ENCODE data around the gene AAGAB. TPM values are rescaled to one million over a fixed set of nuclear protein-coding genes. Genes with fewer than 3 reads are reported as not detected.
A peak's percentile ranks its signal among the peaks of the same experiment; 100 is the strongest.
"Not testable (repeated sequence)": the region's sequence is repeated elsewhere in the genome, so short reads cannot be mapped to it uniquely, and the experiment has no call there.

The AAGAB gene
- total RNA-seq, 4 donors from 2014 or later = 19.1 to 36.5 (median 27.6) TPM

DNA sequence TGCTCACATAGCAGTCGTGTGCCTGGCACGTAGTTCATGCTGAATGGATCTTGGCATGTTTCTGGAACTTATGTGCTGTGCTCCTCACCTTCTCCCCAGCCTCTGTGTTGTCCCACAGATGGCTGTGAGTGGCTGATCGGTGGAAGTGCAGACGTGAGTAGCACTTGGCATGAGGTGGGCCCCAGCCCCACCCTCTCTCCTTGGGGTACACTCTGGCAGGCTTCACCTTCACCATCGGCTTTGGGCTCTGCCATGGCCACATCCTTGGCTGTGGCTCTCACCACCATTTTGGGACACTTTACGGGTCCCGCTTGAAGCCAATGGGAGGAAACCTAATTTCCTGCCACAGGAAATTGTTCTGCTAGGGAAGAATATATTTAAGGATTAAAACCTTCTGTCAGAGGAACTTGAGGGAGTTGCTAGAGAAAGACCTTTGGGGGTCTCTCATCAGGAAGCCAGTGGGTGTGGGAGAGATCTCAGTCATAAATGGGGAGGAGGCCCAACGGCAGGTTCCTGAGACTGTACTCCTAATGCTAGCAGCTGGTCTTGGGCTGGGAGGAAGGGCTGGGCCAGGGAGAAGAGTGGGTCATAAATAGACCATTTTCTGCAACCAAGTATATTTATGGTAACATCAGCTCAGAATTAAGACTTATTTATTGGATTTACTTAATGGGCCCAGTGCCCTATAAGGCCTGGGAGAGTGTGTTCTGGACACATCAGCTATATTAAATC is 96.8 kb downstream of the AAGAB start:
- TF ChIP-seq EP300 (IDR thresholded peaks at IDR 0.05) = no peak
- H3K4me1 ChIP-seq = peaks cover 0 to 31% (median 14%) of the 10 kb centered on the region in 3 donors
- peak overlapping the region in 3 of 4 donors; percentile 2 to 35 (median 28) for H3K27ac ChIP-seq
- H3K4me3 ChIP-seq = no peak overlapping the region
- no peak for ATAC-seq
- no peaks in the 10 kb centered on the region for H3K9me3 ChIP-seq
- no peaks in the 10 kb centered on the region for H3K27me3 ChIP-seq
- WGBS, 2 donors (ENCODE audit: low coverage in 1 of 2) = 75 to 83% methylated on average over 1 to 2 of the region's 8 CpGs
- H3K36me3 ChIP-seq = no peaks in the 10 kb centered on the region

- Histone ChIP-seq H3K36me3 (no peaks in the 10 kb centered on the region), H3K27ac (no peak overlapping the region), H3K4me3 (no peak overlapping the region), H3K9me3 (no peaks in the 10 kb centered on the region), H3K4me1 (peaks cover 0 to 23% (median 14%) of the 10 kb centered on the region in 3 donors), H3K27me3 (no peaks in the 10 kb centered on the region)
- 70 to 94% methylated on average over 1 to 2 of the region's 3 CpGs for WGBS, 2 donors (ENCODE audit: low coverage in 1 of 2)
- TF ChIP-seq POLR2AphosphoS5 (IDR thresholded peaks at IDR 0.05) = no peak
- TF ChIP-seq EP300 (IDR thresholded peaks at IDR 0.05) = no peak
- TF ChIP-seq POLR2A (IDR thresholded peaks at IDR 0.05) = no peak
- TF ChIP-seq, protein P1, sequence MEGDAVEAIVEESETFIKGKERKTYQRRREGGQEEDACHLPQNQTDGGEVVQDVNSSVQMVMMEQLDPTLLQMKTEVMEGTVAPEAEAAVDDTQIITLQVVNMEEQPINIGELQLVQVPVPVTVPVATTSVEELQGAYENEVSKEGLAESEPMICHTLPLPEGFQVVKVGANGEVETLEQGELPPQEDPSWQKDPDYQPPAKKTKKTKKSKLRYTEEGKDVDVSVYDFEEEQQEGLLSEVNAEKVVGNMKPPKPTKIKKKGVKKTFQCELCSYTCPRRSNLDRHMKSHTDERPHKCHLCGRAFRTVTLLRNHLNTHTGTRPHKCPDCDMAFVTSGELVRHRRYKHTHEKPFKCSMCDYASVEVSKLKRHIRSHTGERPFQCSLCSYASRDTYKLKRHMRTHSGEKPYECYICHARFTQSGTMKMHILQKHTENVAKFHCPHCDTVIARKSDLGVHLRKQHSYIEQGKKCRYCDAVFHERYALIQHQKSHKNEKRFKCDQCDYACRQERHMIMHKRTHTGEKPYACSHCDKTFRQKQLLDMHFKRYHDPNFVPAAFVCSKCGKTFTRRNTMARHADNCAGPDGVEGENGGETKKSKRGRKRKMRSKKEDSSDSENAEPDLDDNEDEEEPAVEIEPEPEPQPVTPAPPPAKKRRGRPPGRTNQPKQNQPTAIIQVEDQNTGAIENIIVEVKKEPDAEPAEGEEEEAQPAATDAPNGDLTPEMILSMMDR (IDR thresholded peaks at IDR 0.05) = no peak
- no peak for ATAC-seq
Observed at GRCh38 chr15:67156834-67157233, 97.6 kb downstream of the AAGAB start.

DNA sequence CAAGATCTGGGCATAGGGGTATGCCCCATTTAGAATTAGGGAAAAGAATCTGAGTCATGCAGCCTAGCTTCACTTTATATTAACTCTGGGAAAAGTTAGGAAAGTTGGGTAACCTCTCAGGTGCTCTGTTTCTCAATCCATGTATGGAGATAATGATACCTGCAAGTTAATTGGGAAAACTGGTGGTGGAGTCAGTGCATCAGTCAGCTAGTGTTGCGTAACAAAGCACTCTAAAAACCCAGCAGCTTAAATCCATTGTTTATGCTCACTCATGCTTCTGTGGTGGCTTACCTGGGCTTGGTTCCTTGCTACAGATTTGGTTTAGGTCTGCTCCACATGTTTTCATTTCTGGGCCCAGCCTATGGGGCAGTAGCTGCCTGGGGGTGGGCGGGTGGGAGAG is 98.0 kb downstream of the AAGAB start:
- Histone ChIP-seq H3K4me1 (peaks cover 0 to 18% (median 14%) of the 10 kb centered on the region in 3 donors), H3K36me3 (no peaks in the 10 kb centered on the region), H3K9me3 (no peaks in the 10 kb centered on the region), H3K27me3 (no peaks in the 10 kb centered on the region), H3K27ac (no peak overlapping the region), H3K4me3 (no peak overlapping the region)
- TF ChIP-seq, protein P1 (IDR thresholded peaks at IDR 0.05) = no peak
- TF ChIP-seq POLR2AphosphoS5 (IDR thresholded peaks at IDR 0.05) = no peak
- no peak for TF ChIP-seq EP300 (IDR thresholded peaks at IDR 0.05)
- TF ChIP-seq POLR2A (IDR thresholded peaks at IDR 0.05) = no peak
- WGBS, 2 donors (ENCODE audit: low coverage in 1 of 2) = 100% methylated on average over 1 of the region's 2 CpGs; no CpG with 5 or more reads in 1 of the 2 donors
- no peak for ATAC-seq

DNA sequence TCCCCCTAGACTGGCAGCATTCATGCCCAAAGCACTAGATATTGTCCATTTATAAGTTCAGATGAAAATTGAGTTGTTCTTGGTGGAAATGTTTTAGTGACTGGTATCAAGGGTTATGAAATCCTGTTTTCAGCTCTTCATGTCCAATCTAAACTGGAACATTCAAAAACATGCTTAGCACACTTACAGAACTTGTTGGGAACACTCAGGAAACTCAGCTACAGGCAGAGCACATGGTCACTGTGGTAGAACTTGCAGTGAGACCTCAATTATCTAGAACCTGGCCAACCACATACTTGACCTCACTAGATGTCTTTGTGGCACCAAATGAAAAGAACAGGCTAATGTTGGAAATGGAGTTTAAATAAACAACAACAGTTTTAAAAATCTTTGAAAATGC is 100.2 kb downstream of the AAGAB start:
- no peak overlapping the region for H3K4me3 ChIP-seq
- no peaks in the 10 kb centered on the region for H3K36me3 ChIP-seq
- H3K27me3 ChIP-seq = no peaks in the 10 kb centered on the region
- peak overlapping the region in 2 of 4 donors; percentile 2 to 47 for H3K27ac ChIP-seq
- H3K4me1 ChIP-seq = peaks cover 2 to 33% (median 29%) of the 10 kb centered on the region in 3 donors
- no peaks in the 10 kb centered on the region for H3K9me3 ChIP-seq
- TF ChIP-seq POLR2A (IDR thresholded peaks at IDR 0.05) (no peak), POLR2AphosphoS5 (IDR thresholded peaks at IDR 0.05) (no peak), EP300 (IDR thresholded peaks at IDR 0.05) (no peak)
- TF ChIP-seq, protein P1 (IDR thresholded peaks at IDR 0.05) = no peak
- ATAC-seq = no peak

DNA sequence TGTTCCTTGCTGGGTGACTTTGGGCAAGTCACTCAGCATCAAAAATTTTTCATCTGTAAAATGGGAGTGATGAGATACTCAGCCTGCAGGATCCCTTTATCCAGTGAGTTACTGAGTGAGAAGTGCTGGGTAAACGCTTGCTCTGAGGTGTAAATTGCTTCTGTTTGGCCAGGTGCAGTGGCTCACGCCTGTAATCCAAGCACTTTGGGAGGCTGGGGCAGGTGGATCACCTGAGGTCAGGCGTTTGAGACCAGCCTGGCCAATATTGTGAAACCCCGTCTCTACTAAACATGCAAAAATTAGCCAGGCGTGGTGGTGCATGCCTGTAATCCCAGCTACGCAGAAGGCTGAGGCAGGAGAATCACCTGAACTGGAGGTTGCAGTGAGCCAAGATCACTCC is 101.4 kb downstream of the AAGAB start:
- H3K27me3 ChIP-seq, H3K9me3 ChIP-seq, H3K36me3 ChIP-seq, H3K4me3 ChIP-seq, ATAC-seq: not testable (repeated sequence)
- 100% methylated on average over 1 of the region's 6 CpGs for WGBS, 2 donors (ENCODE audit: low coverage in 1 of 2)
- peak overlapping the region in 1 of 4 donors; percentile 47 for H3K27ac ChIP-seq
- peaks cover 2 to 39% (median 33%) of the 10 kb centered on the region in 3 donors for H3K4me1 ChIP-seq

DNA sequence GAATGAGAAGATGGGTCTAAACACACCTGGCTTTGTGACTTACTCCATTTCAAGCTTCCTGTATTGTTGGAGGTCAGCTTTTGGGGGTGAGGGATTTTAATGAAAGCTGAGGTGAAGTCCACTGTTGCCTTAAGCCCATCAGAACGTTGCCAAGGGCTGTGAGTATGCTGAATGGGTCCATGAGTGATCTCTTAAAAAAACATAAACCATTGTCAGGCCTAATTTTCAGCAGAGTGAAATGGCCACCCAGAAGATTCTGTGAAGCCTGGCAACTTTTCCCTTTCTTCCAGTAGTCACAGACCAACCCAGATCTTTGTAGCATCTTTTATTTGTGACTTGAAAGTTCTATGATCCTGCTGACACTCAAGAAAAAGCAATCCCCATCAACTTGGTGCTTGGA is 102.0 kb downstream of the AAGAB start:
- Histone ChIP-seq H3K36me3 (no peaks in the 10 kb centered on the region), H3K27ac (peak overlapping the region in 1 of 4 donors; percentile 27), H3K4me1 (peaks cover 4 to 40% (median 34%) of the 10 kb centered on the region in 3 donors), H3K4me3 (no peak overlapping the region), H3K9me3 (no peaks in the 10 kb centered on the region), H3K27me3 (no peaks in the 10 kb centered on the region)
- 33 to 57% methylated on average over 1 of the region's 1 CpG for whole genome bisulfite sequencing, 2 donors (ENCODE audit: low coverage in 1 of 2)
- TF ChIP-seq, protein P1 (IDR thresholded peaks at IDR 0.05) = no peak
- TF ChIP-seq POLR2AphosphoS5 (IDR thresholded peaks at IDR 0.05) (no peak), EP300 (IDR thresholded peaks at IDR 0.05) (no peak), POLR2A (IDR thresholded peaks at IDR 0.05) (no peak)
- ATAC-seq = no peak

Measured in gastroesophageal sphincter (tissue), 4 donors.